BJ (cell line): ENCODE results near the gene DNAJC28. TPM values are rescaled to one million over a fixed set of nuclear protein-coding genes. Genes with fewer than 3 reads are reported as not detected.
A peak's percentile ranks its signal among the peaks of the same experiment; 100 is the strongest.

ENCODE experiments used
- CTCF ChIA-PET: fragments of 350-600 bp; formaldehyde crosslinking; extraction: SDS; loops from one replicate; lab custom pipeline; 2021; ENCODE audit warnings: antibody characterized with exemption, inconsistent platforms; lab: Yijun Ruan, JAX
- POLR2A ChIA-PET: fragments of 300-600 bp; sonication (Branson Sonifier 250); formaldehyde crosslinking; extraction: SDS; loops from one replicate; lab custom pipeline; 2021; ENCODE audit warnings: antibody characterized with exemption; lab: Charles Lee
- DNase-seq: peaks from one replicate; pipeline ENCODE4 v3.0.0-alpha.2; 2011; ENCODE audit warnings: low read depth
- H3K27me3 ChIP-seq: 2 replicates; pipeline ENCODE4 v1.6.0; 2011; ENCODE audit warnings: low read length; ENCODE audit not compliant: control insufficient read depth, insufficient read depth
- H3K36me3 ChIP-seq: 2 replicates; pipeline ENCODE4 v1.5.1; 2011; ENCODE audit warnings: low read length; ENCODE audit not compliant: control insufficient read depth, insufficient read depth
- H3K4me3 ChIP-seq: 2 replicates; pipeline ENCODE4 v1.5.1; 2011; ENCODE audit warnings: low read depth, mild to moderate bottlenecking, control low read depth, low read length
- polyA minus RNA-seq: library from RNA; depleted of rRNA, polyadenylated mRNA; stranded (reverse); fragments of >200 nt; gene quantifications from 2 replicates; pipeline ENCODE4 v1.2.3, GENCODE V29; 2011; rRNA and poly(A)+ RNA removed
- polyA plus RNA-seq: library from polyadenylated mRNA; depleted of rRNA; stranded (reverse); fragments of >200 nt; gene quantifications from 2 replicates; pipeline ENCODE4 v1.2.3, GENCODE V29; 2011; rRNA removed
- TF ChIP-seq, protein P1 (sequence below): IDR thresholded peaks from 2 replicates; pipeline ENCODE4 v1.5.1; 2011; ENCODE audit warnings: low read depth, mild to moderate bottlenecking, control low read depth, inconsistent platforms, low read length, moderate library complexity; ENCODE audit not compliant: insufficient read depth

DNAJC28 gene, protein sequence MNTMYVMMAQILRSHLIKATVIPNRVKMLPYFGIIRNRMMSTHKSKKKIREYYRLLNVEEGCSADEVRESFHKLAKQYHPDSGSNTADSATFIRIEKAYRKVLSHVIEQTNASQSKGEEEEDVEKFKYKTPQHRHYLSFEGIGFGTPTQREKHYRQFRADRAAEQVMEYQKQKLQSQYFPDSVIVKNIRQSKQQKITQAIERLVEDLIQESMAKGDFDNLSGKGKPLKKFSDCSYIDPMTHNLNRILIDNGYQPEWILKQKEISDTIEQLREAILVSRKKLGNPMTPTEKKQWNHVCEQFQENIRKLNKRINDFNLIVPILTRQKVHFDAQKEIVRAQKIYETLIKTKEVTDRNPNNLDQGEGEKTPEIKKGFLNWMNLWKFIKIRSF
- polyA plus RNA-seq, result 0.38 and 0.91 TPM in 2 replicates
- polyA minus RNA-seq, result 0.19 and 0.57 TPM in 2 replicates

DNA sequence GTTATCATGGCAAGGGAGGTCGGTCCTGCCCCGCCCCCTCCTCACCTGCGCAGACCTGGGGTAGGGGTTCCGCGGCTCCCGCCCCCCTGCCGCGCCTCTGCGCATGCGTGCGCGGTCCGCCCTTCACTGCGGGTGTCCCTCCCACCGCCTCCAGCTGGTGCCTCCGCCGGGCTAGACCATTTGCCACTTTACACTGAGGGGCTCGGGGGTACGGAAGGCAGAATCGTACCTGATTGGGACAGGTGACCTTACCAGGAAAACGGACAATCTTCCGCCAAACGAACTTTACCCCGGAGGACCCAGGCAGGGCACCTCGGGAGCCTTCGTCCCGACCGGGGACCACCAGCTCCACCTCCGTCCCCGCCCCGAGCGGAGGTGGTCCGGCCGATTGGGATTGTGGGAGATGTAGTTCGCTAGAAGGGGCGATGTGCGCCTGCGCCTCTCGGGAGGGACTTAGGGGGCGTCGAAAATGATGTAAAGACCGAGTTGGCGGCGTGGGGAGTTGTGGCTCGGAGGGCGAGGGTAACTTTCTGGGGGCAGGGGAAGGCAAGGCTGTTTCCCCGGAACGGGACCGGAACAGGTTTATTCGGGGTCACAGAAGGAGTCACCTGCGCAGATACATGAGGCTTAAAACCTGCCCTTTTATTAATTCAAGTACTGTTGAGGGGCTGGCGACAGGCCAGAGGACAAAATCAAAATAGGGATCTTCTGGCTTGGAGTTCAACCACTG, at the start of gene DNAJC28:
Gene DNAJC28, minus strand, starts transcription at position 344 of the 730 bp plus-strand sequence. CDS start 2,323 bp downstream, outside the sequence.
- TF ChIP-seq, protein P1, sequence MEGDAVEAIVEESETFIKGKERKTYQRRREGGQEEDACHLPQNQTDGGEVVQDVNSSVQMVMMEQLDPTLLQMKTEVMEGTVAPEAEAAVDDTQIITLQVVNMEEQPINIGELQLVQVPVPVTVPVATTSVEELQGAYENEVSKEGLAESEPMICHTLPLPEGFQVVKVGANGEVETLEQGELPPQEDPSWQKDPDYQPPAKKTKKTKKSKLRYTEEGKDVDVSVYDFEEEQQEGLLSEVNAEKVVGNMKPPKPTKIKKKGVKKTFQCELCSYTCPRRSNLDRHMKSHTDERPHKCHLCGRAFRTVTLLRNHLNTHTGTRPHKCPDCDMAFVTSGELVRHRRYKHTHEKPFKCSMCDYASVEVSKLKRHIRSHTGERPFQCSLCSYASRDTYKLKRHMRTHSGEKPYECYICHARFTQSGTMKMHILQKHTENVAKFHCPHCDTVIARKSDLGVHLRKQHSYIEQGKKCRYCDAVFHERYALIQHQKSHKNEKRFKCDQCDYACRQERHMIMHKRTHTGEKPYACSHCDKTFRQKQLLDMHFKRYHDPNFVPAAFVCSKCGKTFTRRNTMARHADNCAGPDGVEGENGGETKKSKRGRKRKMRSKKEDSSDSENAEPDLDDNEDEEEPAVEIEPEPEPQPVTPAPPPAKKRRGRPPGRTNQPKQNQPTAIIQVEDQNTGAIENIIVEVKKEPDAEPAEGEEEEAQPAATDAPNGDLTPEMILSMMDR, result no peak
- H3K27me3 ChIP-seq, result peaks cover 4% of the 10 kb centered on the region
- H3K4me3 ChIP-seq, result peak within 1 kb of the TSS; percentile 54
- ChIA-PET POLR2A (interaction anchor here (0.6 to 1.4 kb wide), 2 partner anchors 12 to 17 kb away, joined by 4 to 7 read pairs; partner anchors contain the start of gene TMEM50B), CTCF (interaction anchor here (0.8 to 1.2 kb wide), 5 partner anchors 12 to 891 kb away, joined by 3 to 4 read pairs (median 3); no protein-coding TSS in a partner anchor)
- DNase-seq, result peak; percentile 50
- H3K36me3 ChIP-seq, result no peaks in the 10 kb centered on the region

DNA sequence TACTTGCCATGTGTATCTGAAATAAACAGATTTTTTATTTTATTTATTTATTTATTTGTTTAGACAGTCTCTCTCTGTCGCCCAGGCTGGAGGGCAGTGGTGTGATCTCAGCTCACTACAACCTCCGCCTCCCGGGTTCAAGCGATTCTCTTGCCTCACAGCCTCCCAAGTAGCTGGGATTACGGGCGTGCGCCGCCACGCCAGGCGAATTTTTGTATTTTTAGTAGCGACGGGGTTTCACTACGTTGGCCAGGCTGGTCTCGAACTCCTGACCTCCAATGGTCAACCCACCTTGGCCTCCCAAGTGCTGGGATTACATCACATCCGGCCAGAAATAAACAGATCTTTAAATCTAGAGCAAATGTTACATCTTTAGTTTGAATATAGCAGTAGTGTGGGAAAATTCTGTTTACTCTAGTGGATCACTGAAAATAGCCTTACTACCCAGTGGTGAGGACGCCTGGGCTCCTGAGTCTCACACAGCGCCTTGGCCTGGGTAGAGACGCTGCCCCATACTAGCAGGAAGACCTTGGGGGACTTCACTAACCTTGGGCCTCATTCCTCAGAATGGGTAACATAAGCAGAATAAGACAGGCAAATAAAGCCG, 49.7 kb upstream of the DNAJC28 start:
- no peak for DNase-seq
- ChIA-PET CTCF (interaction anchor here (2.6 kb wide), 1 partner anchor 65 kb away, joined by 6 read pairs; no protein-coding TSS in a partner anchor), POLR2A (no interaction called here)
- Histone ChIP-seq H3K4me3 (peak overlapping the region; percentile 67), H3K36me3 (peaks cover 1% of the 10 kb centered on the region; the same call in 1 of the 2 replicates), H3K27me3 (no peaks in the 10 kb centered on the region)
- TF ChIP-seq, protein P1, result no peak

DNA sequence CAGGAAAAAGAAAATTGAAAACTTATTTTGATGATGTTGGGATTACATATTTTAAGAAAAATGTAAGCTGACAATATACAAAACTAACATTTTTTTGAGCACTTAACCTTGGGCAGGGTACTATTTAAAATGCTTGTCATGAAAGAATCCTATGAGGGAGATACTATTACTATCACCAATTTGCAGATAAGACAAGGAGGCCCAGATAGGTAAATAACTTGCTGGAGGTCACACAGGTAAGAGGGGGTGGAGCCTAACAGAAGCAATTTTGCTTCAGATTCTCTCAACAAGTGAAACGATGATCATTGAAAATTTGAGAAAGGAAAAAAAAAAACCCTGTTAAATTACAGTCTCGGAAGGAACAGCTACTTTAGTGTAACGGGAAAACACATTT, 49.2 kb upstream of the DNAJC28 start:
- no peak for DNase-seq
- Histone ChIP-seq H3K36me3 (peaks cover 1% of the 10 kb centered on the region; the same call in 1 of the 2 replicates), H3K27me3 (no peaks in the 10 kb centered on the region), H3K4me3 (no peak overlapping the region; the same call in 1 of the 2 replicates)
- TF ChIP-seq, protein P1, result no peak
- POLR2A ChIA-PET, result no interaction called here
- CTCF ChIA-PET, result interaction anchor here (2.6 kb wide), 1 partner anchor 65 kb away, joined by 6 read pairs; no protein-coding TSS in a partner anchor

DNA sequence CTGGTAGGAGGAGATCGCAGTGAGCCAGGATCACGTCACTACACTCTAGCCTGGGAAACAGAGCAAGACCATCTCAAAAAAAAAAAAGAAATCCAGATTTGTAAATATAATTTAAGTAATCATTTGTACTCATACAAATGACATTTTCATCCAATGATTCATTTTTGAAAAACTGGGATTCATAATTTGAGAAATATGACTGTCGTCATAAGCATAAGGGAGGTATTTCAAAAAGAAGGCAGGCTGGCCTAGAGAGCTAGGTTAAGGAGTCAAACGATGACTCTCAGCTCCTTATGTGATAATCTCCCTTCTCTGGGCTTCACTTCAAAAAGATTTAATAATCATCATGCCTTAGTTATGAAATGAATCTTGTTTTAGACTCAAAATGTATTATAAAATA, 48.1 kb upstream of the DNAJC28 start:
- Histone ChIP-seq H3K4me3 (no peak overlapping the region), H3K27me3 (no peaks in the 10 kb centered on the region), H3K36me3 (peaks cover 1% of the 10 kb centered on the region; the same call in 1 of the 2 replicates)
- ChIA-PET POLR2A (no interaction called here), CTCF (no interaction called here)
- TF ChIP-seq, protein P1, result no peak
- no peak for DNase-seq
